ENCODE results near the gene SMPD3.

SMPD3 gene

DNA sequence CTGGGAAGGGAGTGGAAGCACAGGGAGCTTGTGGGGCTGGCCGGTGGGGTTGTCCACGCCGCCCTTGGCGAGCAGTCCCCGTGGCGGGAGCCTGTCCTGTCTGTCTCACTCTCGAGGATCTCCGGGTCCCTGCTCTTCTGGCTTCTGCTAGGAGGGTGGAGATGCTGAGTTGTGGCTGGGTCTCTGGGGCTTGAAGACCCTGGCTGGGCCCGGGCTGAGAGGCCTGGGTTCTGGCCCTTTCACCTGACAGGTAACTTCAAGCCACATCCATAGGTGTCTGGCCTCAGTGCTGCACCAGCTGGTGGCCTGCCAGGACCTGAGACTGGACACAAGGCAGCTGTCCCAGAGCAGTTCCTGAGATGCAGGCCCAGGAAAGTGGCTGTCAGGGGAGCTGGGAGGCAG is 90.8 kb downstream of the SMPD3 start:
- no peak for DNase-seq (ENCODE audit: low read depth, low spot score)

DNA sequence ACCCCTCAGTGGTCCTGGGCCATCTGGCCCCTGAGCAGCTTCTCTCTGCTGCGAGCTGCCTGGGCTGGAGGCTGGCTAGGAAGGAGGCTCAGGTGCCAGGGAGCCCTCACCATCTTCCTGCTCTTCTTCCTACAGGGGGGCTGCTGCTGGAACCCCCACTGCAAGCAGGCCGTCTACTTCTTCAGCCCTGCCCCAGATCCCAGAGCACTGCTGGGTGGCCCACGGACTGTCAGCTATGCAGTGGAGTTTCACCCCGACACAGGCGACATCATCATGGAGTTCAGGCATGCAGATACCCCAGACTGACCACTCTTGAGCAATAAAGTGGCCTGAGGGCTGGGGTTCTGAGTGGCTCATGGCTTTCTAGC is 91.4 kb downstream of the SMPD3 start:
- DNase-seq (ENCODE audit: low read depth, low spot score), result no peak

DNA sequence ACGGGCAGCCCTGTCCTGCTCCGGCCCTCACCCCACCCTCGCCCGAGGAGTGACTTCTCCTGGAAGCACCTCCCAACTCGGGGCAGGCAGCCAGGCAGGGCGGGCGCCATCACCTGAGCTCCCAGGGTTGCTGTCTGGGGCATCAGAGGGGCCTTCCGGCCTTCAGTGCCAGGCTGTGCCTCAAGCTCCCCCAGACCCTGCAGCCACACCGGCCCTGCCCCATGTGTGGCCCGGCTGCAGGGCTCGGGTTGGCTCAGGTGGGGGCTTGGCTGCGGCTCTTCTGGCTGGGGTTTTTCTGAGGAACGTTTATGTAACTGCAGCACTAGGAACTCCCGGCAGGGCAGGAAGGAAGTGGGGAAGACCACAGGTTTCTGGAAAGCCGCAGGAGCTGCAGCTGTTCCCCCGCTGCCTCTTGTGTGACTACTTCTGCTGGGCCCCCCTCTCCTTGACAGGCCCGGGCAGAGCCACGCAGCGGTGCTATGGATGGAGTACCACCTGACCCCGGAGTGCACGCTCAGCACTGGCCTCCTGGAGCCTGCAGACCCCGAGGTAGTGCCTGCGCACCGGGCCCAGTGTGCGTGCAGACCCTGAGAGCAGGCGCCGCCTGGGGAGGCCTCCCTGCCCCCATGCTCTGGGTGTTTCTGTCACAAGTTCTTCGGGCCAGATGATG is 91.9 kb downstream of the SMPD3 start:
- no peak for DNase-seq (ENCODE audit: low read depth, low spot score)

DNA sequence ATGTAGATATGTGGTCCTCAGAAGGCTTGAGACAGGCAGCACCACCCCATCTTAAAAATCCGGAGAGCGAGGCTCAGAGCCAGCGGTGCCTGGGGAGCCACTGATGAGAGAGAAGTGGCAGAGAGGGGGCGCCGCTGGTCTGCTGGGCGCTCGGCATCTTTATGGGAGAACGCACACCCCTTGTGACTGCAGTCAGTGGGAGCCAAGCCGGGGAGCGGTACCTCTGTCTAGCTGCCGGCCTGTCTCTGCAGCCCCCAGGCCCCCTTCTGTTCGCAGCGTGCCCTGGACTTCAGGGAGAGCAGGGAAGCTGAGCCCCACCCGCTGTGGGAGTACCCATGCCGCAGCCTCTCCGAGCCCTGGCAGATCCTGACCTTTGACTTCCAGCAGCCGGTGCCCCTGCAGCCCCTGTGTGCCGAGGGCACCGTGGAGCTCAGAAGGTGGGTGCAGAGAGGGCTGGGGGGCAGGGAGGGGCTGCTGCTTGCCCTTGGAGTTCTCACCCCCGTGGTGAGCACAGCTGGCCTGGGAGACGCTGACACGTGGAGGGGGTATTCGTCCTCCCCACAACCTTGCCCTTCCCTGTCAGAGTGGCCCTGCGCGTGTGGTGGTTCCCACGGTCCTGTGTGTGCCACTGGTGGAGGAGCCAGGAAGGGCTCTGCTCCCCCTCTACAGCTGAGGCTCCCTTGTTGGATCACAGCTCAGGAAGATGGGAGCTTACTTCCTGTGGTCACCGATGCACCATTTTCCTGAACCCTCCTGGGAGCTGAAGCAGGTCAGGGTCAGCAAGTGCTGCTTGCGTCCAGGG is 92.7 kb downstream of the SMPD3 start:
- DNase-seq (ENCODE audit: low read depth, low spot score), result no peak

DNA sequence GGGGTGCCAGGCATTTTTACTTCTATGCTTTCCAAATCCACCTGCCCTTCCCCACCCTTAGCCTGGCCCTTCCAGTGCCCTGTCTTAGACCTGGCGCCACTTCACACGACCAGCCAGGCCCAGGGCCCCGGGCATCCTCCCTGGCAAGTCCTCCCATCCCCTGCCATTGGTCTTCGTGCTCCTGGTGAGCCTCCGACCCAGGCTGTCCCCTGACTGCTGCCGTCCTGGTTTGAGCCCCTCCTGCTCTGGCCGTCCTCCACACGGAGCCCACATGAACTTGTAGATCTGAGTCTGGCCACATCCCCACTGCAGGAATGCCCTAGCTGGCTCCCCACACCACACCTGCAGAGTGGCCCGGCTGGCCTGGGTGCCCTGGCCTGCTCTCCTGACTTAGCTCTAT is 93.5 kb downstream of the SMPD3 start:
- DNase-seq (ENCODE audit: low read depth, low spot score), result no peak

DNA sequence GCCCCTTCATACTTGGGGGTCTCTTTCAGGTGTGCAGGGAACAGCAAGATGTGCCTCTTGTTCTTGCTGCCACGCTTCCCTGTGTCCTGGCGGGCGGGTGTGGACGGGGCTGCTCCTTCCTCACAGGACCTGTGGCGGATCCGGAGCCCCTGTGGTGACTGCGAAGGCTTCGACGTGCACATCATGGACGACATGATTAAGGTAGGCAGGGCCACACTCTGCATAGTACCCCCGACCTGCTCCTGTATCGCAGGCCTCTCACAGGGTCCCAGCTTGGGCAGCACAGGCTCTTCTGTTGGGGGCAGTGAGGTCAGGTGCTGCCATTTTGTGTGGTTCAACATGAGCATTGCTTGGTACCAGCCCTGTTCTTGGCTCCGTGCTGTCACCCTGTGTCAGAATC is 94.9 kb downstream of the SMPD3 start:
- no peak for DNase-seq (ENCODE audit: low read depth, low spot score)

DNA sequence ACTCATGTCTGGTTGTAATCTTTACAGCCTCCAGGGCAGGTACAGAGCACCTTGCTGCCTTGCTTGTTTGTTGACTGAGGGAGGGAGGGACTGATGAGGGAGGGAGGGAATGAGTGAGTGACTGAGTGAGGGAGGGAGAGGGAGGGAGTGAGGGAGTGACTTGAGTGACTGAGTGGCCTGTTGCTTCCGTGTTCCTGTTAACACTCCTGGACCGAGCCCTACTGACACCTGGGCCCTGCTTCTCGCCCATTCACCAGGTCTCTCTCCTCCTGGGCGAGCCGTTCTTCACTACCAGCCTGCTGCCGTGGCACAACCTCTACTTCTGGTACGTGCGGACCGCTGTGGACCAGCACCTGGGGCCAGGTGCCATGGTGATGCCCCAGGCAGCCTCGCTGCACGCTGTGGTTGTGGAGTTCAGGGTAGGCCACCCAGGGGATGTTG is 96.3 kb downstream of the SMPD3 start:
- no peak for DNase-seq (ENCODE audit: low read depth, low spot score)

DNA sequence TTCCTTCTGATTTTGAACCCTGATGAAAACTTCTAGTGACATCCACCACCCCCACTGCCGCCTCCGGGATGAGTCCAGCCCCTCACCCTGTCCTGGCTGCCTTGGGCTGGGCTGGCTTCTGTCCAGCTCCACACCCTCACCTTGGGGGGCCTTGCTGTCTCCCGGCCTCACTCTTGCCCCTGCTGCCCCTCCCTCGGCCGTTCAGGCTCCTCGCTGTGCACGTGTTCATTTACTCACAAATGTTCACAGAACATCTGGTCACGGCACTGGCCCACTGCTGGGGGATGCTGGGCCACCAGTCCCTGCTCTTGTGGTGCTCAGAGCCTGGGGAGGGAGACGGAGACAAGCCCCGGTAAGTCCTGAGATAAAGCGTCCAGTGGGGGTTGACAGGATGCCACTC is 96.8 kb downstream of the SMPD3 start:
- no peak for DNase-seq (ENCODE audit: low read depth, low spot score)

DNA sequence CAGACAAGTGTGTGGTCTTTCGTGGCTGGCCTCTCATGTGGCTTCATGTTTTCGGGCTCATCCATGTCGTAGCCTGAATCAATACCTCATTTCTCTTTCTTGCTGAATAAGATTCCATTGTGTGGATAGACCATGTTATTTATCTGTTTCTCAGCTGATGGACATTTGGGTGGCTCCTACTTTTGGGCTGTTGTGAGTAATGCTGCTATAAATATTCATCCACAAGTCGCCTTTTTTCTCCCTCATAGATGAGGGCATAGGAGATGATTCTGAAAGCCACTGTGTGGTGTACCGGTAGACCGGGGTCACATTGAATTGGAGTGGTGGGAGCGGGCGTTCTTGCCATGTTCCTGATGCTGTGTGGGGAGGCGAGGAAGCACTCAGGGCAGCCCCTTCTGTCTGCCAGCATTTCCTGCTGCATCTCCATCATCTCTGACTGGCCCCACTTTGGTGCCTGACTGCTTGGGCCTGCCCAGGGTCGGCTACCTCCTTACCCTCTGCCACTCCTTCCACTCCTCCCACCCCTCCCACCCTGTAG is 97.4 kb downstream of the SMPD3 start:
- DNase-seq (ENCODE audit: low read depth, low spot score), result no peak

DNA sequence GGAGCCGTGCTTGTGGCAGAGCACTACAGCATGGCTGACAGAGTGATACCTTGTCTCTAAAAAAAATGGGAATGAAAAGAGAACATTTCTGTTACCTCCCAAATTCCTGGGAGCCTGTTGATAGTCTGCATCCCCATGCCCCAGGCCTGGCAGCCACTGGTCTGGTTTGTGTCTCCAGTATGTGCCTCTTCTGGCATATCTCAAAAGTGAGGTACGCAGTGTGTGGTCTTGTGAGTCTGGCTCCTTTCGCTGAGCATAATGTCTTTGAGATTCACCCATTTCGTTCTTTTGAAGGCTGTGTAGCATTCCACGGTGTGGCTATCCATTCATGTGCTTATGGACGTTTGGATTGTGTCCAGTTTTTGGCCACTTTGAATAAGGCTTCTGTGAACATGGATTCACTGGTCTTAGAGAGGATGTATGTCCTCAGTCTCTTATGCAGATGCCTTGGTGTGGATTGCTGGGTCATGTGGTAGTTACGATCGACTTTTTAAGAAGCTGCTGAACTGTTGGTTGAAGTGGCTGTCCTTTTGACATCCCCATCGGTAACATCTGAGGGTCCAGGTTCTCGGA is 98.4 kb downstream of the SMPD3 start:
- no peak for DNase-seq (ENCODE audit: low read depth, low spot score)

DNA sequence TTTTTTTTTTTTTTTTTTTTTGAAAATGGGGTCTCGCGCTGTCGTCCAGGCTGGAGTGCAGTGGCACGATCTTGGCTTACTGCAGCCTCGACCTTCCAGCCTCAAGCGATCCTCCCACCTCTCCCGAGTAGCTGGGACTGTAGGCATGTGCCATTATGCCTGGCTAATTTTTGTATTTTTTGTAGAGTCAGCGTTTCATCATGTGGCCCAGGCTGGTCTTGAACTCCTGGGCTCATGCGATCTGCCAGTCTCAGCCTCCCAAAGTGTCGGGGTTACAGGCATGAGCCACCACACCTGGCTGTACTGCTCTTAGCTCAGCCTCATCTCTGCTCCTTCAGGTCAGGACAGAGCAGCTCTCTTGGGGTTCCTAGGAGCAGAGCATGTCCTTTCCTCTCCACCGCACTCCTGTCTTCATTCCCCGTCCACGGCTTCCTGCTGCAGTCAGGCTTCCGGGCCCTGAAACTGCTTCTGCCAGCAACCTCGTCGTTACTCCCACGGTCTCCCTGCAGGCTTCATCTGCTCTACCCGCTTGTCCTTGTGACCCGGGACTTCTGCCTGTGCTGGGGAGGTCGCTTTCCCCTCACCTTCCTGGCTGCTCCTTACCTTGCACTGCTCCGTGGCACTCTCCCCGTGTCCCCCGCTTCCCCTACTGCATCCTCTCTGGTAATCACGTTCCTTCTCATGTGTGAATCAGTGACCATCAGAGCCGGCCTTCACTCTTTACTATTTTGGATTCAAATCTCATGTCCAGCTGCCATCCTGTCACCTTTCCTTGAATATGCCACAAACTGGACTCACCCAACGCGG is 99.5 kb downstream of the SMPD3 start:
- DNase-seq (ENCODE audit: low read depth, low spot score), result no peak

DNA sequence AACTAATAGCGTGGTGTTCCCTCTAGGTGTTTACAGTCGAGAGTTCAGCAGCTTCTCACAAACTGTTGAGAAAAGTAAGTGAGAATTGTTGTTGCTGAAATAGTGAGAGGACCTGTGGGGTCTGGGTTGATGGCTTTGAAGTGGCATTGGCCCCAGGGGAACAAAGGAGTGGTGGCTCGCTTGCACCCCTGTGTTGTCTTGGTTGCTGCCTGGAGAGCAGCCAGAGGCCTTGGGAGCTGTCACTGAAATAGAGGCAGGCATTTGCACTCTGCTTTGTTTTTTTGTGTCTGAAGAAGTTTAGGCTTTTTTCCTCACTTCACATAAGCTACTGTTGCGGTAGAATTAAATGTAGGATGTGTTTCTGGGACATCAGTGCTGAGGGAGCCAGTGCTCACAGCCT is 100.7 kb downstream of the SMPD3 start:
- no peak for DNase-seq (ENCODE audit: low read depth, low spot score)

DNA sequence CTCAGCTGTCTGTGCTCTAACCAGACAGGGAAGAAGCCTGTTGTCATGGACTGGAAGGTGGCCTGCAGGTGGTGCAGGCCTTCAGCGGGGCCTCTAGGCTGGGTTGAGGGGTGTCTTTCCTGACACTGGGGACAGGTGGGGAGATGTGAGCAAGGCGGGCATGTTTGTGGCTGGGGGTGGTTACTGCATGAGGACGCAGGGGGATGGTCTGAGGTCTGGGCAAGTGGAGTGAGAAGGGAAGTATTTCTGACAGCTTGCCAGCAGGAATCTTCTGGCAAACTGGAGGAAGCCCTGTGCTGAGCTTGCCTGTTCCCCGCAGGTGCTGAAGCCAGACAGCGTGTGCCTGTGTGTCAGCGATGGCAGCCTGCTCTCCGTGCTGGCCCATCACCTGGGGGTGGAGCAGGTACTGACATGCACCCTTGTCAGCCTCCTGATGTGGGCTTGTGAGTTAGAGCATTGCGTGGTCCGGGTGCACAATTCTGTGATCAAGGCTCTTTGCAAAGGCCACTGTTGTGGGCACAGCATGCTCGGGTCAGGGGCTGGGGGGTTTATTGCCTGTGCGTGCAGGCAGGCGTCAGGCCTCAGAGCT is 101.3 kb downstream of the SMPD3 start:
- no peak for DNase-seq (ENCODE audit: low read depth, low spot score)

DNA sequence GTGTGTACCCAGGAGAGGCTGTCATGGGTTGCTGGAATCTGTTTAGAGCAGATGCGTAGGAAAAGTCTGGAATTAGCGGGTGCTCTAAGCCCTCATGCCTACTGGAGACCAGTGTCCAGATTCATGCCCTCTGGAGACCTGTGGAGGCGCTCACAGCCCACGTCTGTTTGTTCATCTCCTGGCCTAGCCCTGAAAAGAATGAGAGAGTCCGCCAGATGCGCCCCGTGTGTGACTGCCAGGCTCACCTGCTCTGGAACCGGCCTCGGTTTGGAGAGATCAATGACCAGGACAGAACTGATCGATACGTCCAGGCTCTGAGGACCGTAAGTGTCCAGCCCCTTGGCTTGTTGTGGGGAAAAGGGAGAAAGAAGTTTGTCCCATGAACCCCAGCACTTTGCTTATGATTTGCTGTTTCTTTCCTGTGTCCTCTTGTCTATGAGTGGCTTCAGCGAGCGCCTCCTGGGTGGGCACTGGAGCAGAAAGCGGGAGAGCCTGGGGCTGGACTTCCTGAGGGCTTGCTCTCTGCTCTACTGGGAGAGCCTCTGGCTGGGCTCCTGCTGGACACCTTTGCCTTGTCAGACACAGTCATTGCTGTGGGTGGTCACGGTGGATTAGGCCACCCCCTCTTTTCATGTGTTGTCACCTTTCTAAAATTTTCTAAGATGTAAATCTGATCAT is 102.2 kb downstream of the SMPD3 start:
- no peak for DNase-seq (ENCODE audit: low read depth, low spot score)

DNA sequence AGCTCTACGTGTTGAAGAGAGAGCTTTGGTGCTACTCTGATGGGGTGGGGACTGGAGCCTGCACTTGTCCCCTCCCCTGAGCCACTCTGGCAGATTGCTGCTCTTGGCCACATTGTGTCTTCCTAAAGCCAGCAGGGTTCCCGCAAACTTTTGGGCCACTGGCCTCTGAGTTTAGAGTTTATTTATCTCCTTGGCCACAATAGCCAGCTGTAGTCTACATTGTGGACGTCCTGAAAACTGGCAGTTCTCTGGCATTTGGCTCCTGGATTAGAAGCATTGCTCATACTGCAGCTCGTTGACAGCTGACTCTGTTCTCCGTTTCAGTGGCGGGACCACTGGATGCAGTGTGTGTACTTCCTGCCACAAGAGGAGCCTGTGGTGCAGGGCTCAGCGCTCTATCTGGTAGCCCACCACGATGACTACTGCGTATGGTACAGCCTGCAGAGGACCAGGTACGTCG is 102.9 kb downstream of the SMPD3 start:
- no peak for DNase-seq (ENCODE audit: low read depth, low spot score)

DNA sequence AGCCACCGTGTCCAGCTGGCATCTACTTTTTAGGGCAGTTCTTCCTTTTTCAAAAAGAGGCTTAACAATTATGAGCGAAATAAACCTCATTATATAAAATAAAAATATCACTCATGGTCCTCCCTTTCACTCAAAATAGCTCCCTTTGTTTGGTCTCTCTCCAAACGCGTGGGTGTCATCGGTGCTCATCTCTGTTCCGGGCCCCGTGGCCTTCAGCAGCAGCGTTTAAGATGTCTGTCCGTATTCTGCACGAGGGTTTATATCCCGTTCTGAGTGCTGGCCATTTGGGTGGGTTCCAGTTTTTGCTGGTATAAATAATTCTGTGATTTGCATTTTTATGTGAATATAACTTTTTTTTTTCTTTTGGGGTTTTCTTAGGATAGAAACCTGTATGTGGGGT is 104.1 kb downstream of the SMPD3 start:
- DNase-seq (ENCODE audit: low read depth, low spot score), result no peak

DNA sequence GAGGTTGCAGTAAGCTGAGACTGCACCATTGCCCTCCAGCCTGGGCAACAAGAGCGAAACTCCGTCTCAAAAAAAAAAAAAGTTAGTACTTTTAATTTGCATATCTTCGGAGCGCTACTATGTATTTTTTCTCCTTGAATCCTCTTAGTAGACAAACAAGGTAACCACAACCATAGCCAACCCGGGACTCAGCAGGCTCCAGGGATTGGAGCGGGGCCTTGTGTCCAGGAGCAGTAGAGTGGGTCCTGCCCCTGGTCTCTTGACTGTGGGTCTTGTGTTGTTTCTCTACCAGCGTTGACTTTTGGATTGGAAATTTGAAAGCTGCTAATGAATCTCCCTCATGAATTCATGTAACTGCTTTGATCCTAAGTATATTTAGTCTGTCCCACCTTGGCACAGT is 105.2 kb downstream of the SMPD3 start:
- no peak for DNase-seq (ENCODE audit: low read depth, low spot score)

DNA sequence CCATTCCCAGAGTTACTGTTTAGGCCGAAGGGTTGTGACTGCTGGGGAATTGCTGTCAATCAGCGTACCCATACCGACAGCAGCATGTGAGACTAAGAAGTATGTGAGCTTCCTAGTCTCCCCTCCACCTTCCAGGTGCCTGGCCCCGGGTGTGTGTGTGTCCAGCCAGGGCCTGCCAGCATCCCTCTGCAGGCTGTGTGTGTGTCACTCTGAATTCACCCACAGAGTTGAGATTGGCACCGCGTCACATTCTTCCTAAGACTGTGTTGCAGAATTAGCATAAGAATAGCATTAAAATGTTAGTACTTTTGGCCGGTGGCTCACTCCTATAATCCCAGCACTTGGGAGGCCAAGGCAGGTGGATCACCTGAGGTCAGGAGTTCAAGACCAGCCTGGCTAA is 105.7 kb downstream of the SMPD3 start:
- DNase-seq (ENCODE audit: low read depth, low spot score), result no peak

DNA sequence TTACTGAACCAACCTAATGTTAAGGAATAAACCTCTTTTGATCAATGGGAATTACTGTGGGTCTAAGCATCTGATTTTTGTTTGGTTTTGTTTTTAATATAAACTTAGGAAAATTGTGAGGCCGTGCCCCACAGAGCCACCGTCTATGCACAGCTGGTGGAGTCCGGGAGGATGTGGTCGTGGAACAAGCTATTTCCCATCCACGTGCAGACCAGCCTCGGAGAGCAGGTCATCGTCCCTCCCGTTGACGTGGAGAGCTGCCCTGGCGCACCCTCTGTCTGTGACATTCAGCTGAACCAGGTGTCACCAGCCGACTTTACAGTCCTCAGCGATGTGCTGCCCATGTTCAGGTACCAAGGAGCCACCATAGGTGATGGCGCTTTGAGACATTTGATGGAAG is 109.1 kb downstream of the SMPD3 start:
- no peak for DNase-seq (ENCODE audit: low read depth, low spot score)

DNA sequence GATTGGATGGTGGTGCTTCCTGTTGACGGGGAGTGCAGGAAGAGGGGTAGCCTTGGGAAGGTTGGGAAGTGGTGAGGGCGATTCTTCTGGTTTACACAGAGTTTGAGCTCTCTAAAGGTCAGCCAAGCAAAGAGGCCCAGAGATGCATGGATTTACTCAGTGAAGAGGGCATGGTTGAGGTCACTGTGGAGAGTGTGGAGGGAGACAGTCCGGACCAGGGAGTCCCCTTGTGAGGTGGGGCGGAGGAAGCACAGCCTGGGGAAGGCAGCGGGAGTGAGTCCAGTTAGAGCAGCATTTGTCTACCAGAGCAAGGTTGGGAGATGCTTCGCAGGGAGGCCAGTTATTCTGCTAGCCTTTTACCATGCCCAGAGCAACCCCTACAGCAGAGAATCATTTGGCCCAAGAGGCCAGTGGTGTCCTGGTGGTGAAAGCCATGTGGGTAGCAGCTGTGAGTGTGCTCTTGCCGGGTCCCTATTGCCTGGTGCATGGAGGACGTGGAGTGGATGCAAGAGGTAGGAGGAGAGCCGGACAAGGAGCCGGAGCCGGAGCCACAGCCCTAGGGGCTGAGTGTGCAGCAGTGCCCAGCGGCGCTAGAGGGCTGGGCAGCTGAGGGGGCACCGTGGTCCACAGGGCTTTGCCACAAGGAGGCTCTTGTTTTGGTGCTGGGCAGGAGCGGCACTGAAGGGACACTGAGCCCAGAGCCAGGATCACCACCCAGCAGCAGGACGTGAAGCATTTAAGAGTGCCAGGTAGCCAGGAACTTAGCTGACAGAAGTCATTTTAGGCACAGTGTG is 109.8 kb downstream of the SMPD3 start:
- DNase-seq (ENCODE audit: low read depth, low spot score), result no peak
